SH-SY5Y (cell line): Measurements from ENCODE around the gene AGBL1.

Experiments used
- GATA2 ChIP-seq: IDR thresholded peaks from 2 replicates; pipeline ENCODE4 v1.6.1; 2011; ENCODE audit warnings: mild to moderate bottlenecking, low read depth, low read length
- GATA3 ChIP-seq: IDR thresholded peaks from 2 replicates; pipeline ENCODE4 v1.6.1; 2011; ENCODE audit warnings: low read depth, mild to moderate bottlenecking, low read length, moderate library complexity

DNA sequence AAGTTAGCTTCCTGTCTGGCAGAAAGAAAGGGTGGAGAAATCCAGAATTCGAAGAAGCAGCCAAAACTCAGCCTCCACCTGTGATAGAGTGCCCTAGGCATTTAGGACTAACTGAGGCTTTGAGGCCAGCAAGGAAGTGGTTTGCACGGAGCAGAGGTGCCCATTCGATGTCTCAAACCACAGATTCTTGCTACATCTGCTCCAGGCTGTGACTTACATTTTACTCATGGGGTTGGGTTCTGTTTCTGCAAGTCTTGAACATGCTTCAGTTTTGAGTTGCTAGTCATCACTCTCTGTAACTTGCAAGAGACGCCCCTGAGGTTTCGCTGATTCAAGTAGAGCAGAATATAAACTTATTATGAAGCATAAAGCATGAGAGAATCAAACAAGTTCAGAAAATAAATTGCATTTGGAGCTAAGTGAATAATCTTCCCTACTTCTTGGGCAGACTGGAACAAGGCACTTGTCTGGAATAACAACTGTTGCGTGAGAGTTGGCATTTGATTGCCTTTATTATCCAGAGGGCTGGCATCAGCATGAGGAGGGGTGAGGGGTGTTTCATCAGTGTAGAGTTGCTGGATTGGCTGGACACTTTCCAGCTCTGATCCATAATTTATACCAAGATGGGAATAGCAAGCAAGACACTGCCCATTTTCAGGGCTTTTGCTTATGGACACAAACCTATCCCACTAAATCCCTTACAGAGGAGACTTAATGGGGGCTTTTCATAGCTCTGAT is 256.5 kb downstream of the AGBL1 start:
- no peak for TF ChIP-seq GATA3
- TF ChIP-seq GATA2: no peak
